ENCODE data around the gene LINC00632. TPM values are rescaled to one million over a fixed set of nuclear protein-coding genes. Genes with fewer than 3 reads are reported as not detected.

The LINC00632 gene
- total RNA-seq, 2 experiments from 2014 or later, result 0.41 to 0.43 TPM

DNA sequence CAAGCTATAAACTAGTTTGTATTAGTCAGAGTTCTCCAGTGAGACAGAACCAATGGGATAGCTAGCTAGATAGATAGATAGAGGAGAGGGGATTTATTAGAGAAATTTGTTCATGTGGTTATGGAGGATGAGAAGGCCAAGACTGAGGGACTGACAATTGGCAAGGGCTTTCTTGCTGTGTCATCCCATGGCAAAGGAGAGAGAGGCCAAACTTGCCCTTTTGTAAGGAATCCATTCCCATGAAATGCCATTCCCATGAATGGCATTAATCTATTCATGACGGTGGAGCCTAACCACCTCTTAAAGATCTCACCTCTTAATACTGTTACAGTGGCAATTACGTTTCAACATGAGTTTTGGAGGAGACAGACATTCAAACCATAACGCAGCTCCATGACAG lies 58.1 kb downstream of the LINC00632 start:
- CTCF ChIA-PET, result no interaction called here
- intact Hi-C loops (cut with micrococcal nuclease), result no loop called here
- TF ChIP-seq CTCF (IDR thresholded peaks at IDR 0.05), result no peak

GRCh38 chrX:140775211-140775610 lies 65.7 kb downstream of the LINC00632 start:
- ATAC-seq (no peak), DNase-seq (no peak)
- no peak for TF ChIP-seq CTCF (IDR thresholded peaks at IDR 0.05)
- H3K4me1 Mint-ChIP-seq (ENCODE audit: low read depth), result no peaks in the 10 kb centered on the region
- H3K9me3 Mint-ChIP-seq, result no peaks in the 10 kb centered on the region
- no peaks in the 10 kb centered on the region for H3K27me3 Mint-ChIP-seq
- intact Hi-C loops (cut with micrococcal nuclease), result no loop called here
- H3K27ac Mint-ChIP-seq, result no peak overlapping the region
- no peaks in the 10 kb centered on the region for H3K36me3 Mint-ChIP-seq (ENCODE audit: low read depth)
- CTCF ChIA-PET, result no interaction called here
- POLR2A ChIA-PET, result no interaction called here
- no peak overlapping the region for H3K4me3 Mint-ChIP-seq

More for the DNA sequence above, 58.1 kb downstream of the LINC00632 start:
- ATAC-seq, result no peak
- no peak for DNase-seq
- POLR2A ChIA-PET, result no interaction called here
- Mint-ChIP-seq H3K9me3 (no peaks in the 10 kb centered on the region), H3K4me3 (no peak overlapping the region), H3K4me1 (ENCODE audit: low read depth) (peaks cover 3% of the 10 kb centered on the region), H3K27me3 (peaks cover 9% of the 10 kb centered on the region), H3K36me3 (ENCODE audit: low read depth) (no peaks in the 10 kb centered on the region), H3K27ac (no peak overlapping the region)

- intact Hi-C loops (cut with micrococcal nuclease), result no loop called here
- DNase-seq (no peak), ATAC-seq (no peak)
- Mint-ChIP-seq H3K27ac (no peak overlapping the region), H3K27me3 (no peaks in the 10 kb centered on the region), H3K4me1 (ENCODE audit: low read depth) (no peaks in the 10 kb centered on the region), H3K36me3 (ENCODE audit: low read depth) (no peaks in the 10 kb centered on the region), H3K9me3 (no peaks in the 10 kb centered on the region), H3K4me3 (no peak overlapping the region)
- TF ChIP-seq CTCF (IDR thresholded peaks at IDR 0.05), result no peak
- POLR2A ChIA-PET, result no interaction called here
- CTCF ChIA-PET, result no interaction called here
Measured at GRCh38 chrX:140776320-140776719, 66.8 kb downstream of the LINC00632 start.

DNA sequence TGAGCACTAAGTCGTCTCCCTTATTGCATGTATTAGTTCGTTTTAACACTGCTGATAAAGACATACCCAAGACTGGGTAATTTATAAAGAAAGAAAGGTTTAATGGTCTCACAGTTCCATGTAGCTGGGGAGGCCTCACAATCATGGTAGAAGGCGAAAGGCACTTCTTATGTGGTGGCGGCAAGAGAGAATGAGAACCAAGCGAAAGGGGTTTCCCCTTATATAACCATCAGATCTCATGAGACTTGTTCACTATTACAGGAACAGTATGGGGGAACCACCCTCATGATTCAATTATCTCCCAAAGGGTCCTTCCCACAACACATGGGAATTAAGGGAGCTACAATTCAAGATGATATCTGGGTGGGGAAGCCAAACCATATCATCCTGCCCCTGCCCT lies 85.1 kb downstream of the LINC00632 start:
- POLR2A ChIA-PET, result no interaction called here
- intact Hi-C loops (cut with micrococcal nuclease), result no loop called here
- no peak overlapping the region for H3K27ac Mint-ChIP-seq
- no peaks in the 10 kb centered on the region for H3K36me3 Mint-ChIP-seq (ENCODE audit: low read depth)
- DNase-seq (no peak), ATAC-seq (no peak)
- no peak overlapping the region for H3K4me3 Mint-ChIP-seq
- no peaks in the 10 kb centered on the region for H3K4me1 Mint-ChIP-seq (ENCODE audit: low read depth)
- CTCF ChIA-PET, result interaction anchor here (0.6 kb wide), 1 partner anchor 29 kb away, joined by 4 read pairs; no protein-coding TSS in a partner anchor
- TF ChIP-seq CTCF (IDR thresholded peaks at IDR 0.05), result no peak
- no peaks in the 10 kb centered on the region for H3K27me3 Mint-ChIP-seq
- H3K9me3 Mint-ChIP-seq, result no peaks in the 10 kb centered on the region

GRCh38 chrX:140799216-140799615 lies 89.7 kb downstream of the LINC00632 start:
- no peak for TF ChIP-seq CTCF (IDR thresholded peaks at IDR 0.05)
- no peaks in the 10 kb centered on the region for H3K36me3 Mint-ChIP-seq (ENCODE audit: low read depth)
- H3K4me3 Mint-ChIP-seq, result no peak overlapping the region
- no peak overlapping the region for H3K27ac Mint-ChIP-seq
- no peaks in the 10 kb centered on the region for H3K9me3 Mint-ChIP-seq
- H3K27me3 Mint-ChIP-seq, result no peaks in the 10 kb centered on the region
- intact Hi-C loops (cut with micrococcal nuclease), result no loop called here
- no peaks in the 10 kb centered on the region for H3K4me1 Mint-ChIP-seq (ENCODE audit: low read depth)
- ATAC-seq, result no peak
- CTCF ChIA-PET, result no interaction called here
- POLR2A ChIA-PET, result no interaction called here
- DNase-seq, result no peak
